T-helper 1 cell (primary cell): ENCODE results near the gene SLC4A7.
"Not testable (repeated sequence)": the region's sequence is repeated elsewhere in the genome, so short reads cannot be mapped to it uniquely, and the experiment has no call there.

Experiments
- DNase-seq, 5 donors: peaks; one replicate each; pipeline ENCODE4 v3.0.0-alpha.2; 2012 to 2020

Gene SLC4A7

DNA sequence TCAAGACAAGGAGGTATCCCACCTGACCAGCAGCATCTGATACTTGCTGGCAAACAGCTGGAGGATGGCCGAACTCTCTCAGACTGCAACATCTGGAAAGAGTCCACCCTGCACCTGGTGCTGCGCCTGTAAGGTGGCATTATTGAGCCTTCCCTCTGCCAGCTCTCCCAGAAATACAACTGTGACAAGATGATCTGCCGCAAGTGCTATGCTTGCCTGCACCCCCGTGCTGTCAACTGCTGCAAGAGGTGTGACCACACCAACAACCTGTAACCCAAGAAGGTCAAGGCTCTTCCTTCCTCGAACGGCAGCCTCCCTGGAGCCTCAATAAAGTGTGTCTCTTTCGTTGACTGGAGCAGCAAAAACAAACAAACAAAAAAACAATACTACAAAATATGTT, 2.2 kb upstream of the SLC4A7 start:
- DNase-seq = no peak

- no peak for DNase-seq
Observed at GRCh38 chr3:27485866-27486265, 1.7 kb upstream of the SLC4A7 start.

- DNase-seq = peak in 4 of 5 donors; percentile 4 to 47 (median 18)
Observed at GRCh38 chr3:27483117-27484014, 818 bp downstream of the SLC4A7 start.

GRCh38 chr3:27479806-27480543, 4.2 kb downstream of the SLC4A7 start:
- peak in 1 of 5 donors; percentile 48 for DNase-seq

GRCh38 chr3:27471923-27472550, 12.1 kb downstream of the SLC4A7 start:
- no peak for DNase-seq

- no peak for DNase-seq
Observed at GRCh38 chr3:27468283-27468886, 15.8 kb downstream of the SLC4A7 start.

DNA sequence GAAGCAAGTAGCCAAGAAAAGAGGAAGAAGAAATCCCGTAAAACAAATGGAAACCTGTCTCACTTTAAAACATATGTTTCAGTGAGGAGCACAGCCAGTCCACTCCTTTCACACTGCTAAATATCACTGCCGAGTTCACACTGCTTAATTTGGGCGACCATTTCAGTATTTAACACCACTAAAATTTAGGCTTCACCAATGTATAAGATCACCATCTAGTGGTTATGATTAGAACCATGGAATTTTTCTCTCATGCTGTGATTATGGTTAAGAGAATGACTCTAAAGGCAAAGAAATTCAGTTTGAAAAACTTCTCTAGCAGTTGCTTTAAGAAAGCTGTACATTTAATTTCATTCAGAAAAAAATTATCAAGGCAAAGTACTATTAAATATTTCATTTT, 16.6 kb downstream of the SLC4A7 start:
- peak in 1 of 5 donors; percentile 45 for DNase-seq

- DNase-seq = no peak
Observed at GRCh38 chr3:27464646-27465045, 19.5 kb downstream of the SLC4A7 start.

DNA sequence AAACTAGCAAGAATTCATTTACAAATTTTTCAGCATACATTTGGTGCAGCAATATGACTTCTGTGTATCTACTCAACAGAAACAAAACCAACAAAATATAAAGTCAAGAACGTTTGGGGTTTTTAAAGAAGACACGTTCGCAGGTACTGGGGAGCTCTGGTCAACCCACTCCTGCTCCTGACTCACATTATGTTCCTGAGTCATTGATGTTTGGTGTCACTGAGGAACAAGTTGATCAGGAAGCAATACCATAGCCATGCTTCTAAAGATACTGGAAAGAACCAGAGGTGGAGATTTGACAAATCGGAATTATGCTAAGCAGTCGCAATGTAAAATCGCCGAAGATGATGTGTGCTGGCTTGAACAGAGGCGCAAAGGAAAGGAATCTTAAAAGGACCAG, 22.0 kb downstream of the SLC4A7 start:
- no peak for DNase-seq

GRCh38 chr3:27458929-27459328, 25.3 kb downstream of the SLC4A7 start:
- no peak for DNase-seq

DNA sequence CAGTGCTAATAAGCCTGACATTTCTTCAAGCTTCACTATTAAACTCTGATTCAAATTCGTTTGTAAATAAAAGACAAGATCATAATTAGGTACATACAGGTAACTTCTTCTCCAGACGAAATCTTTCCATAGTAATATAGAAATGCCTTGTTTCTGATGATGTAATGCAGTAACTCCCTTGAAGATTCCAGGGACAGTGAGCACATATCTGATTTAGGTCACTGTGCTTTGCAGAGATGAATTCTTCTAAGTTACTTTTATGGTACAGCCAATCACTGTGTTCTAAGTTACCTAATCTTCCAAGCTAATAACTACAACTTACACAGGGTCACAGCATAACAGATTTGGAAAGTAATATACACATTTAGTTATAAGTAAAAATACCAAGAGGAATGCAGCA, 27.6 kb downstream of the SLC4A7 start:
- DNase-seq = no peak

GRCh38 chr3:27454914-27455313, 29.3 kb downstream of the SLC4A7 start:
- DNase-seq = peak in 1 of 5 donors; percentile 20

GRCh38 chr3:27454461-27454860, 29.7 kb downstream of the SLC4A7 start:
- peak in 1 of 5 donors; percentile 9 for DNase-seq

DNA sequence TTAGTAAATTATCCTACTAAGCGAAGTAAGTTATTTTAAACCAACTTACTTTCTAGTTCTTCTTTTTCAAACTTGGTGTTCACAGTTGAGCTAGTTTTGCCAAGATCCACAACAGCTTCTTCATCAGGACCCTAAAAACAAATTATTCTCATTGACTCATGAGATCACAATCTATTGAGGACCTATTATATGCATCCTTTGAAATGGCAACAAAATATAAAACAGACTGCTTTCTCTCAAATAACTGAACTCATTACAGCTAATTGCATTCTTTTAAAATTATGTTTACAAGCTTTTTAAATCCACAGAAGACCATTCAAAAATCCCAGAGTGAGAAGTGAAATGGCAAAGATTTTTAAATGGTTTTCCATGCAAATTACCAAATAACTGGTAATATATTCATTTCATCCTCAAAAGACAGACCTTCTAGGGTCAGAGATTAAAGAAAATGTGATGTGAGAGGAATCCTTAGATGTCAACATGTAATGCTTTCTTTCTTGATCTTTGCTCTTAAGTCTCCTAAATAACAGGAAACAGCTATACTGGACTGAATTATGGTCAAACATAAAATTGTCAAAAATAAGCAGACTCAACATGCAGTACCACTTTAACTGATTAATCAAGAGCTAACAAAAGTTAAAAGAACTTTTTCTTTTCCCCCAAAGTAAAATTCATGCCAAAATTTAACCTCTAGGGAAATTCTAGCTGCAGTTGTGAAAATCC, 31.7 kb downstream of the SLC4A7 start:
- DNase-seq = no peak

GRCh38 chr3:27451842-27452241, 32.3 kb downstream of the SLC4A7 start:
- no peak for DNase-seq

- DNase-seq = no peak
Observed at GRCh38 chr3:27451251-27451650, 32.9 kb downstream of the SLC4A7 start.

- DNase-seq = no peak
Observed at GRCh38 chr3:27449530-27450150, 34.5 kb downstream of the SLC4A7 start.

DNA sequence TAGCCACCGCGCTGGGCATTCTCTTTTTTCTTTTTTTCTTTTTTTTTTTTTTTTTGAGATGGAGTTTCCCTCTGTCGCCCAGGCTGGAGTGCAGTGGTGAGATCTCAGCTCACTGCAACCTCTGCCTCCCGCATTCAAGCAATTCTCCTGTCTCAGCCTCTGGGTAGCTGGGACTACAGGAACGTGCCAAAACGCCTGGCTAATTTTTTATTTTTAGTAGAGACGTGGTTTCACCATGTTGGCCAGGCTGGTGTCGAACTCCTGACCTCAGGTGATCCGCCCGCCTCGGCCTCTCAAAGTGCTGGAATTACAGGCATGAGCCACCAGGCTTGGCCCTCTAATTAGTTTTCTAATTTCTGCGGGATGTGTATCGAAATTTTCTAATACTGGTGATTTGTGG, 41.2 kb downstream of the SLC4A7 start:
- DNase-seq = not testable (repeated sequence)

DNA sequence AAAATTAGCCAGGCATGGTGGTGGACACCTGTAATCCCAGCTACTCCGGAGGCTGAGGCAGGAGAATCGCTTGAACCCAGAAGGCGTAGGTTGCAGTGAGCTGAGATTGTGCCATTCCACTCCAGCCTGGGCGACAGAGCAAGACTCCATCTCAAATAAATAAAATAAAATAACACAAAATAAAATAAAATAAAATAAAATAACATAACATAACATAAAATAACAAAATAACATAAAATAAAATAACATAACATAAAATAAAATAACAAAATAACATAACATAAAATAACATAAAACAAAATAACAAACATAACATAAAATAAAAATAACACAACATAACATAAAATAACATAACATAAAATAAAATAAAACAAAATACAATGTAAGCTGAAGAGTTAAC, 45.8 kb downstream of the SLC4A7 start:
- DNase-seq = not testable (repeated sequence)

GRCh38 chr3:27431116-27431515, 53.1 kb downstream of the SLC4A7 start:
- no peak for DNase-seq

DNA sequence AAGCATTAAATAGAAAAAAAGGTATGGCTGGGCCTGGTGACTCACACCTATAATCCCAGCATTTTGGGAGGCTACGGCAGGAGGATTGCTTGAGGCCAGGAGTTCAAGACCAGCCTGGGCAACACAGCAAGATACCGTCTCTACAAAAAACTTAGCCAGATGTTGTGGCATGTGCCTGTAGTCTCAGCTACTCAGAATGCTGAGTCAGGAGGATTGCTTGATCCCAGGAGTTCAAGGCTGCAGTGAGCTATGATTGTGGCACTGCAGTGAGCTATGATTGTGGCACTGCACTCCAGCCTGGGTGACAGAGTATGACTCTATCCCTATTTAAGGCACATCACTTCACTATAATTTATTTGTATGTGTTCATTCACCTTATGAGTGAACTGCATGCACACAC, 54.3 kb downstream of the SLC4A7 start:
- no peak for DNase-seq

DNA sequence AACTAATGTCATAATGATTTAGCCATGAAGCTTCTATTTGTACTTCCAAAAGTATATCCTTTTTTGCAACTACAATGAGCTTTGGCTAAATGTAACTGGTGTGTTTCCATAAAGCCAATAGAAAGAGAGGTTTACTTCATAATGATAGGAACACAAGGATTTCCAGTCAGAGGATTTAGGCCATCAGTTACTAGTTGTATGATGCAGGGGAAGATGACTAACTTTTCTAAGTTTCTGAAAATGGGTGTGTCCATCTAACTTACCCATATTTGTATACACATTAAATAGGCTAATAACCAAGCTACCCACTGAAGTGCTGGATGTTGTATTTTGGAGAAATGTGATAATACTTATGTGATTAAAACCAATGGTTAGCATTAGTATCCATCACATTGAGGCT, 55.7 kb downstream of the SLC4A7 start:
- DNase-seq = no peak
